T-helper 2 cell treated with Interferon-gamma antibody and Interleukin-4, amounts not matched to agents 100 ng/mL and 5 ng/mL, for 36 hours (primary cell): Measurements from ENCODE around the gene NACC1. TPM values are rescaled to one million over a fixed set of nuclear protein-coding genes. Genes with fewer than 3 reads are reported as not detected.

Experiments used
- intact Hi-C: fragments of 100-400 bp; cut with micrococcal nuclease; formaldehyde crosslinking; loops from one replicate; pipeline ENCODE4 v1.15.1; 2023
- total RNA-seq: library from RNA; stranded (reverse); gene quantifications from 2 replicates; pipeline ENCODE4 v1.2.3, GENCODE V29; 2022

NACC1 gene
- total RNA-seq, 1 donor from 2014 or later: 77.4 TPM

DNA sequence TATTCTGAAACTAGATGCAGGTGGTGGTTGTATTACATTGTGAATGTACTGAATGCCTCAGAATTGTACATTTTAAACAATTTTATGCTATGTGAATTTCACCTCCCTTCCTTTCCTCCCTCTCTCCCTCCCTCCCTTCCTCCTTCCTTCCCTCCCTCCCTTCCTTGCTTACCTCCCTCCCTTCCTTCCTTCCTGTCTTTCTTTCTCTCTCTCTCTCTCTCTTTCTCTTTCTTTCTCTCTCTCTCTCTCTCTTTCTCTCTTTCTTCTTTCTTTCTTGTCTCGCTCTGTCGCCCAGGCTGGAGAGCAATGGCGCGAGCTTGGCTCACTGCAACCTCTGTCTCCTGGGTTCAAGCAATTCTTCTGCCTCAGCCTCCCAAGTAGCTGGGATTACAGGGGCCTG lies 69.4 kb downstream of the NACC1 start:
- intact Hi-C loops: no loop called here

GRCh38 chr19:13189600-13189999 lies 71.5 kb downstream of the NACC1 start:
- intact Hi-C loops: no loop called here

Other genes with a start within 250 kb of the NACC1 start
- gene DNASE2, start 236.8 kb upstream of the NACC1 start, total RNA-seq: 22.6 and 22.7 TPM in 2 replicates
- gene KLF1, start 231.1 kb upstream of the NACC1 start, total RNA-seq: 0.11 and 0.32 TPM in 2 replicates
- 40.9 and 43.2 TPM in 2 replicates for gene GCDH, start 227.1 kb upstream of the NACC1 start, total RNA-seq
- 2.5 and 3.8 TPM in 2 replicates for gene SYCE2, start 199.0 kb upstream of the NACC1 start, total RNA-seq
- 100 TPM in 2 replicates for gene FARSA, start 184.6 kb upstream of the NACC1 start, total RNA-seq
- gene CALR, start 179.7 kb upstream of the NACC1 start, total RNA-seq: 1,104 and 1,112 TPM in 2 replicates
- gene RAD23A, start 172.4 kb upstream of the NACC1 start, total RNA-seq: 115 and 119 TPM in 2 replicates
- gene GADD45GIP1, start 161.0 kb upstream of the NACC1 start, total RNA-seq: 17.6 and 19.6 TPM in 2 replicates
- gene DAND5, start 148.7 kb upstream of the NACC1 start, total RNA-seq: not detected in 2 replicates
- gene NFIX, start 122.8 kb upstream of the NACC1 start, total RNA-seq: 0.91 and 1.3 TPM in 2 replicates
- 7.0 and 8.8 TPM in 2 replicates for gene LYL1, start 15.4 kb upstream of the NACC1 start, total RNA-seq
- 68.0 TPM in 2 replicates for gene TRMT1, start 1.5 kb upstream of the NACC1 start, total RNA-seq
- gene STX10, start 32.1 kb downstream of the NACC1 start, total RNA-seq: 56.2 and 56.6 TPM in 2 replicates
- 179 and 188 TPM in 2 replicates for gene IER2, start 32.1 kb downstream of the NACC1 start, total RNA-seq